GM06990 (cell line): ENCODE results near the gene SYMPK.

Source experiments
- DNase-seq: peaks from one replicate; pipeline ENCODE4 v3.0.0-alpha.2; 2011; ENCODE audit not compliant: insufficient read length; ENCODE audit errors: extremely low read depth
- H3K27me3 ChIP-seq: replicated peaks from 2 replicates; pipeline ENCODE4 v1.6.0; 2011; ENCODE audit warnings: low read length; ENCODE audit not compliant: control insufficient read depth, insufficient read depth
- H3K36me3 ChIP-seq: 2 replicates; pipeline ENCODE4 v1.5.1; 2011; ENCODE audit warnings: low read length; ENCODE audit not compliant: control insufficient read depth, insufficient read depth
- H3K4me3 ChIP-seq: replicated peaks from 2 replicates; pipeline ENCODE4 v1.5.1; 2011; ENCODE audit warnings: low read depth, mild to moderate bottlenecking, control low read depth, low read length
- CTCF ChIP-seq: IDR thresholded peaks from 2 replicates; pipeline ENCODE4 v1.5.1; 2011; ENCODE audit warnings: low read length, control low read depth, mild to moderate bottlenecking, inconsistent platforms; ENCODE audit not compliant: insufficient read depth, poor library complexity, severe bottlenecking

The SYMPK gene

GRCh38 chr19:45793876-45794275 lies 69.1 kb downstream of the SYMPK start:
- DNase-seq, result no peak
- no peak for TF ChIP-seq CTCF
- H3K4me3 ChIP-seq, result no peak overlapping the region
- no peaks in the 10 kb centered on the region for H3K27me3 ChIP-seq
- H3K36me3 ChIP-seq, result peaks cover 6% of the 10 kb centered on the region

GRCh38 chr19:45793178-45793564 lies 69.8 kb downstream of the SYMPK start:
- TF ChIP-seq CTCF, result no peak
- Histone ChIP-seq H3K36me3 (peaks cover 9% of the 10 kb centered on the region), H3K27me3 (no peaks in the 10 kb centered on the region), H3K4me3 (0 out of 2 replicates have a peak overlapping the region, but pooled peaks have one; percentile 35)
- DNase-seq, result no peak

GRCh38 chr19:45792470-45793177 lies 70.3 kb downstream of the SYMPK start, which contains the start of gene DMWD:
Gene DMWD (minus strand): TSS chr19:45792845. CDS start chr19:45792756, 89 bp downstream.
- TF ChIP-seq CTCF, result no peak

GRCh38 chr19:45791744-45792469 lies 71.0 kb downstream of the SYMPK start:
- Histone ChIP-seq H3K27me3 (no peaks in the 10 kb centered on the region), H3K4me3 (peak overlapping the region; percentile 87), H3K36me3 (peaks cover 16% of the 10 kb centered on the region)
- no peak for DNase-seq
- no peak for TF ChIP-seq CTCF

More at GRCh38 chr19:45792470-45793177, 70.3 kb downstream of the SYMPK start, which contains the start of gene DMWD:
- Histone ChIP-seq H3K36me3 (peaks cover 11% of the 10 kb centered on the region), H3K27me3 (no peaks in the 10 kb centered on the region), H3K4me3 (peak within 1 kb of the TSS; percentile 87)
- DNase-seq, result peak; percentile 99

- Histone ChIP-seq H3K36me3 (peaks cover 24% of the 10 kb centered on the region), H3K4me3 (peak overlapping the region; percentile 87), H3K27me3 (no peaks in the 10 kb centered on the region)
- DNase-seq, result peak; percentile 28
- no peak for TF ChIP-seq CTCF
These were observed 72.0 kb downstream of the SYMPK start for GRCh38 chr19:45790942-45791341.
